GM21529 (cell line): ENCODE data around the gene CTDSP2.
A peak's percentile ranks its signal among the peaks of the same experiment; 100 is the strongest.
"Not testable (repeated sequence)": the region's sequence is repeated elsewhere in the genome, so short reads cannot be mapped to it uniquely, and the experiment has no call there.

Experiments used
- ATAC-seq: cut with Tn5 transposase; IDR thresholded peaks from one replicate; pipeline ENCODE4 v1.9.1; 2021; ENCODE audit not compliant: unreplicated experiment

The CTDSP2 gene

GRCh38 chr12:57836442-57837375 is 9.8 kb downstream of the CTDSP2 start:
- ATAC-seq = peak; percentile 51

GRCh38 chr12:57835366-57836288 is 10.9 kb downstream of the CTDSP2 start:
- ATAC-seq = no peak

GRCh38 chr12:57834086-57834876 is 12.2 kb downstream of the CTDSP2 start:
- ATAC-seq = no peak

- ATAC-seq = no peak
Measured at GRCh38 chr12:57833672-57834071, 12.9 kb downstream of the CTDSP2 start.

- no peak for ATAC-seq
Measured at GRCh38 chr12:57832966-57833365, 13.6 kb downstream of the CTDSP2 start.

- no peak for ATAC-seq
Measured at GRCh38 chr12:57830393-57830792, 16.1 kb downstream of the CTDSP2 start.

GRCh38 chr12:57829025-57829777 is 17.3 kb downstream of the CTDSP2 start:
- no peak for ATAC-seq

- no peak for ATAC-seq
Measured at GRCh38 chr12:57826966-57827365, 19.6 kb downstream of the CTDSP2 start.

- ATAC-seq = no peak
Measured at GRCh38 chr12:57826400-57826799, 20.1 kb downstream of the CTDSP2 start.

GRCh38 chr12:57825451-57825850 is 21.1 kb downstream of the CTDSP2 start:
- ATAC-seq = no peak

- no peak for ATAC-seq
Measured at GRCh38 chr12:57823908-57824640, 22.5 kb downstream of the CTDSP2 start.

GRCh38 chr12:57823131-57823907 is 23.2 kb downstream of the CTDSP2 start:
- no peak for ATAC-seq

- ATAC-seq = no peak
Measured at GRCh38 chr12:57822392-57823130, 24.0 kb downstream of the CTDSP2 start.

GRCh38 chr12:57821474-57822214 is 24.9 kb downstream of the CTDSP2 start:
- no peak for ATAC-seq

- not testable (repeated sequence) for ATAC-seq
Measured at GRCh38 chr12:57821015-57821414, 25.5 kb downstream of the CTDSP2 start.

- ATAC-seq = not testable (repeated sequence)
Measured at GRCh38 chr12:57820119-57820518, 26.4 kb downstream of the CTDSP2 start.

- ATAC-seq = not testable (repeated sequence)
Measured at GRCh38 chr12:57817990-57818331, 28.6 kb downstream of the CTDSP2 start.
